HG03432 (cell line): ENCODE measurements around the gene INVS.

Experiments used
- ATAC-seq: cut with Tn5 transposase; IDR thresholded peaks from one replicate; pipeline ENCODE4 v1.9.1; 2021; ENCODE audit warnings: mild to moderate bottlenecking, moderate library complexity; ENCODE audit not compliant: unreplicated experiment

The INVS gene

GRCh38 chr9:100267211-100267610 is 168.2 kb downstream of the INVS start:
- ATAC-seq, result no peak

DNA sequence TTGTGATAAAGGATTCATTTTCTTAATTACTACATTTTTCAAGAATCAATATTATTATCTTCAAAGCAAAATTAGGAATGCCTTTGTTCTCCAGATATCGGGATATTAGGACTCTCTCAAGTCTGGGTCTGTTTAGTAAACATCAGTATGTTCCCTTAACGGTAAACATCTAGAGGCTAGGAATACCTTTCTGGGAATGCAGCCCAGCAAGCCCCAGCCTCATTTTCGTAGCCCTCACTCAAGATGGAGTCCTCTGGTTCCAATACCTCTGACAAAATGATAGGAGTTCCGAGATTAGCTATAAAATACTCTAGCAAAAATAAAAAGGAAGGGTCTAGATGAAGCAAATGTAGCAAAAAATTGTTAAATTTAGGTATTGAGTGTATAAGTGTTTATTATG is 169.2 kb downstream of the INVS start:
- ATAC-seq, result no peak

DNA sequence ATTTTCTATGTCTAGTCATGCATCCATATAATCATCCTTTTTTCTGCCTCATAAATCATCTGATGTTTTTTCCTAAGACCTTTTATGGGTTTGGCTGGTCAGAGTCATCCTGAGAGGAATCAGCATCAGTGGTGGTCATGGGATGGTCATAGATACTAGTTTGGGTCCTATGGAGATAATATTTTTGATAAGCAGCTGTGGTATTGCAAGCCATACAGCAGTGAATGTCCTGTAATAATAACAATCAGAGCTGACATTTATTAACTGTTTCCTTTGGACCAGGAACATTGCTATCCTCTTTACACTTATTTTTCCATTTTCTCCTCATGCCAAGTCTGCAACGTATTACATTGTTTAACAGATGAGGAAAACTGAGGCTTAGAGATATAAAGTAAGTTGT is 170.6 kb downstream of the INVS start:
- ATAC-seq, result no peak

- ATAC-seq, result no peak
Measured at GRCh38 chr9:100277166-100277979, 178.3 kb downstream of the INVS start.

GRCh38 chr9:100281066-100281465 is 182.0 kb downstream of the INVS start:
- no peak for ATAC-seq

GRCh38 chr9:100281676-100282387 is 182.8 kb downstream of the INVS start:
- ATAC-seq, result no peak

- ATAC-seq, result no peak
Measured at GRCh38 chr9:100282388-100282719, 183.3 kb downstream of the INVS start.

- ATAC-seq, result no peak
Measured at GRCh38 chr9:100284247-100284646, 185.2 kb downstream of the INVS start.

- no peak for ATAC-seq
Measured at GRCh38 chr9:100285080-100285479, 186.0 kb downstream of the INVS start.

DNA sequence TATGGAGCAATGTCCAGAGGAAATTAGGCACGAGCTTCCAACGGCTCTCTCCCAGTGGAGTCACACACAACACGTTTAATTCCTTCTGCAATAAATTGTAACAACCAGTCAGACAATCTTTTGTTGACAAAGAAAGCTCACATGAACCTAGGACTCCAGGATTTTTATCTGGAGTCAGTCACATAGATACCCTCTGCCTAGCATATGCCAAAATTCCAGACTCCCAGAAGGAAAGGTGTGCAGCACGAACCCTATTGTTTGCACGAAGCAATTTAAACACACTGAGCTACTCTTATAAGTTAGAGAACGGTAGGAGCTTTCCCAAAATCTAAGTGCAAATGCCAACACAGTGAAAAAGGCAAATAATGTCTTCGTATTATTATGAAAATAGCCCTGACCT is 186.6 kb downstream of the INVS start:
- no peak for ATAC-seq

- ATAC-seq, result no peak
Measured at GRCh38 chr9:100286257-100286656, 187.2 kb downstream of the INVS start.

DNA sequence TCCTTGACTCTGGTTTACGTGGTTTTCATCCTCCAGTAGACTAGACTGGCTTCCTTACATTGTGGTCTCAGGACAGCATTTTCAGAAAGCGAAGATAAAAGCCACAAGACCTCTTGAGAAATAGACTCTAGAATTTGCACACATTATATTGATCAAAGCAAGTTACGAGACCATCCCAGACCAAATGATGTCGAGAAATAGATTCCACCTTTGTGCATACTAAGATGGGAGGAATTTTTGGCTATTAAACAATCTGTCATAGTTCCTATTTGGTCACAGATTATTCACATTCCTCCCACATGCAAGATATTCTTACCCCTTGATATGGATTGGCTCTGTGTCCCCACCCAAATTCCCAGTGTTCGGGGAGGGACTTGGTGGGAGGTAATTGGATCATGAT is 188.1 kb downstream of the INVS start:
- no peak for ATAC-seq

DNA sequence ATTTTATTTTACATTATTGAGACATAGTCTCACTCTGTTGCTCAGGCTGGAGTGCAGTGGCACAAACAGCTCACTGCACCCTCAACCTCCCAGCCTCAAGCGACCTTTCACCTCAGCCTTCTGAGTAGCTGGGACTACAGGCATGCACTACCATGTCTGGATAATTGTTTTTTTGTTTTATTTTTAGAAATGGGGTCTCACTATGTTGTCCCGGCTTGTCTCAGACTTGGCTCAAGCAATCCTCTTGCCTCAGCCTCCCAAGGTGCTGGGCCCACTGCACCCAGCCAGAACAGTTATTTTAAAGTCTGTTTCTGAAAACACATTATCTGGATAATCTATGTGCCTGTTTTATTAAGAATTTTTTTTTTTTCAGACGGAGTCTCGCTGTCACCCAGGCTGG is 191.7 kb downstream of the INVS start:
- no peak for ATAC-seq

- no peak for ATAC-seq
Measured at GRCh38 chr9:100292414-100292813, 193.4 kb downstream of the INVS start.

DNA sequence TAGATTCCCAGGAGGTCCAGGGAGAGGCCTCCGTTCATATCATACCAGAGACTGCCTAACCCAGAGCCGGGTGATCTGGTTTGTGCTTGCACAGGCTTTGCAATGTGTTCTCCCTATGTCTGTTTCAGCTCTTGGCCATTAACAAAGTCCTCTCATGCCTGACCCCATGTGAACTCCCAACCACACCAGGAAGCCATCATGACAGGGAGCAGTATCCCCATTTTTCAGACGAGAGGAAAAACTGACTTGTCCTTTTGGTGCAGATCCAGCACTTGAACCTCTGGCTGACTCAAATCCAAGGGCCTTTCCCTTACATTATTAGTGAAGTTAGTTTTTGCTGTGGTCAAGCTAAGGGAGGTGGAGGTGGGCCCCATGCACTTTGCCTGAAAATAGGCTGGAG is 195.3 kb downstream of the INVS start:
- ATAC-seq, result no peak

GRCh38 chr9:100294806-100295205 is 195.8 kb downstream of the INVS start:
- no peak for ATAC-seq

DNA sequence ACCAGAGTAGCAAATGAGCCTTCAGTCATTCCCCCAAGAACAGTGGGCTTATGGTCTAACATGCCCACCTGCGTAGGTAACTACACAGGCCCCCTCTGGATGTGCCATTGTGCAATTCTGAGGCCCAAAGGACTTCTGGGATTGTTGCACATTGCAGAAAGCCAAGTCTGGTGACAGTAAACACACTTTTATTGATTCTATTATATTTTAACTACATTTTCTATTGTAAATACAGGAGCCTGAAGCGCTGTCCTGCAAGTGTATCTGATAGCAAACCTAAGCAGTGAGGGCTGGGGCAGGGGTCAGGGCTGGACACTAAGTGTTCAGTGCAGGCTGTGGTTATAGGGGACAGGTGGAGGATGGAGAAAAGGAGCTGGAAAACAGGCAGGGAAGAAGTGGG is 196.2 kb downstream of the INVS start:
- no peak for ATAC-seq

DNA sequence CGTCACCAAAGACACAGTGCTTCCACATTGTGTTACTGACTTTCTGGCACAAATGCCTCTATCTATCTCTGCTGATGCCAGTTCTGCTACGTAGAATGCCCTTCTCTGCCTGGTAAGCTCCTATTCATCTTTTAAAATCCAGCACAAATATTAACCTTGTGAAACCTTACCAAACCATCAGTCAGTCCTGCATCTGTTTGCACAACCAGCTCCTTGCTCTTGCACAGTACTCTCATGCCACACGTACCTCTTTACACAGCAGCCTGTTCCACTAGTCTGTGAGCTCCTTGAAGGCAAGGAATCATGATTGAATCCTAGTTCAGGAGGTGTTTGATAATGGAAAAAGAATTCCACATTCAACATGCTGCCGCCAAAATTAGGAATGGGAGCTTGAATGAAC is 197.4 kb downstream of the INVS start:
- ATAC-seq, result no peak

DNA sequence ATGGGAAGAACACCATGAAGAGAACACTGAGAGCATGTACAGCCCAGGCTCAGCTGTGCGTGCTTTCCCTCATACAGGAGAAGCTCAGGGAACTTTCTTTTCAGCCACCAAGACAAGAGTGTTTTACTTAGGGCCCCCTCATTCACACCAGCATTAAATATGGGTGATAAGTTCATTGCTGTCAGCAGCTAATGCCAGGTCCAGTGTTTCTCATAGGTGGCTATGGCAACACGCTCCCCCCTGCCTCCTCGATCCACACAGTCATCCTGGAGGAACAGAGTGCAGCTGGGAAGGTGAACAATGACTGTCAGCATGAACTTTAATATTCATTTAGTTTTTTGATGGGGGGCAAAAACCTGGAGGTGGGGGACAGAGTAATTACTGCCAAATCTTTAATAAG is 199.3 kb downstream of the INVS start:
- ATAC-seq, result no peak

DNA sequence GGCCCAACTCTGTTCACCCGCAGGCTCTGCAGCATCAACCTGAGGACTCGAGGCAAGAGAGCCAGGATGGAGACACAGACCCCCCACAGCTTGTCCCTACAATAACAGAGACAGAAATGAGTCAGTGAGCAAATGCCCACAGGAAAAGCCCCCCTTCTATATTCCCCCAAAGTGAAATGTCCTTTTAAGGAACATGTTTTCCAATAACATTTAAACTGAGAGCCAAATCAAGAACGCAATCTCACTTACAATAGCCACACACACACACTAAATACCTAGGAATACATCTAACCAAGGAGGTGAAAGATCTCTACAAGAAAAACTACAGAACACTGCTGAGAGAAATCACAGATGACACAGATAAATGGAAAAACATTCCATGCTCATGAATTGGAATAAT is 204.7 kb downstream of the INVS start:
- no peak for ATAC-seq

DNA sequence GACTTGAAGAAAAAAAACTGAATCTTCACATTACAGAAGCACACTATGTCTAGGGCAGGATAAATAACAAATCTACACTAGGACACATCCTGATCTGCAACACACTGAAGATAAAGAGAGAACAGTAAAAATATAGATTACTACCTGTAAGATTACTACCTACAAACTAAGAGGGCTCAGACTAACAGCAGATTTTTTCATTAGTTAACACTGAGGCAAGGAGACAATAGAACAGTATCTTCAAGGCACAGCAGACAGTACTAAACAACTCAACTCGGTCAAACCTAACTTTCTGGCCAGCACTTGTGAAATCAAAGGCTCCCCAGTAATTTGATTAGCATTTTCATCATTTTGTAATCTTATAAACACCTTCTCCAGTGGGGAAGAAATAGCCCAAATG is 207.2 kb downstream of the INVS start:
- no peak for ATAC-seq

DNA sequence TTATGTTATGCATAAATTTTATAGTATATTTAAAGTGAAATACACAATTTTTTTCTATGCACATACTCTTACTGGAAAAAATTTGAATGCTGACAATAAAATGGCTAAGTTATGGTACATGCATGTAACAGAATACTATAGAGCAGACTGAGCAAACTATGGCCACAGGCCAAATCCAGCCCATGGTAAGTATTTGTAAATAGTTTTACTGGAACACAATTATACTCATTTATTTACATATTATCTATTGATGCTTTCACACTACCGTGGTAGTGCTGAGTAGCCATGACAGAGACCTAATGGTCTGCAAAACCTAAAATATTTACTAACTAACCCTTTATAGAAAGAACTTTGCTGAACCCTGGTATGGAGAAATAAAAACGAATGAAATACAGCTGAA is 208.0 kb downstream of the INVS start:
- no peak for ATAC-seq
